Peyer's patch (tissue), 4 donors: ENCODE data around the gene LIFR.

Source experiments
- CTCF ChIP-seq, 6 experiments: fragments of 450-650 bp in 4 of 6; fragments of 200-600 bp in 2 of 6; sonication (generic) in 1 of 6; IDR thresholded peaks; one replicate each; pipeline ENCODE4 v1.5.1; 2017 to 2019; ENCODE audit warnings: antibody characterized with exemption in 6 of 6, mild to moderate bottlenecking in 3 of 6, moderate library complexity in 1 of 6
- POLR2A ChIP-seq, 2 donors: fragments of 450-650 bp; IDR thresholded peaks; one replicate each; pipeline ENCODE4 v1.5.1; 2017; ENCODE audit warnings: antibody characterized with exemption in 2 of 2, mild to moderate bottlenecking in 2 of 2, moderate library complexity in 2 of 2

GRCh38 chr5:38601863-38602298, 45.4 kb upstream of the LIFR start:
- TF ChIP-seq CTCF (IDR thresholded peaks at IDR 0.05): no peak
- TF ChIP-seq POLR2A (IDR thresholded peaks at IDR 0.05): no peak
